Endothelial cell of umbilical vein (primary cell): Measurements from ENCODE around the gene TAS1R1. TPM values are rescaled to one million over a fixed set of nuclear protein-coding genes. Genes with fewer than 3 reads are reported as not detected.

ENCODE experiments used
- BruUV-seq: library from RNA; stranded (reverse); fragments of 400-500 nt; replicated peaks from 2 replicates; lab custom pipeline; 2021; lab: Mats Ljungman, UMichigan
- CTCF ChIA-PET: fragments of 300-600, 350-600 bp; sonication (Branson Sonifier 250); formaldehyde crosslinking; loops from one replicate; lab custom pipeline; 2021; ENCODE audit warnings: antibody characterized with exemption, inconsistent platforms; lab: Charles Lee
- POLR2A ChIA-PET: fragments of 300-600, 350-600 bp; sonication (Branson Sonifier 250); formaldehyde crosslinking; loops from one replicate; lab custom pipeline; 2021; ENCODE audit warnings: antibody characterized with exemption, inconsistent platforms; lab: Charles Lee
- DNase-seq: peaks from one replicate; pipeline ENCODE4 v3.0.0-alpha.2; 2011; ENCODE audit warnings: low read depth, low spot score
- FAIRE-seq: peaks from 2 replicates; lab custom pipeline; 2011; peaks lifted over from hg19 to GRCh38; lab: Jason Lieb, UNC
- H2AFZ ChIP-seq: 2 replicates; pipeline ENCODE4 v1.6.0; 2012; ENCODE audit warnings: low read depth, low read length, control low read depth, inconsistent platforms
- H3K27ac ChIP-seq: 2 replicates; pipeline ENCODE4 v1.5.1; 2011; ENCODE audit warnings: low read depth, mild to moderate bottlenecking, control low read depth, low read length, moderate library complexity; ENCODE audit not compliant: insufficient read depth
- H3K27me3 ChIP-seq, 2 experiments: 2 replicates each; pipeline versions ENCODE4 v1.6.0 to v1.6.1; 2011; ENCODE audit warnings: low read length in 2 of 2, mixed read lengths in 1 of 2; ENCODE audit not compliant: control insufficient read depth in 2 of 2, insufficient read depth in 2 of 2
- H3K36me3 ChIP-seq, 2 experiments: 2 replicates in 1 of 2; 3 replicates in 1 of 2; pipeline ENCODE4 v1.5.1; 2011; ENCODE audit warnings: low read length in 2 of 2, mild to moderate bottlenecking in 1 of 2, moderate library complexity in 1 of 2; ENCODE audit not compliant: control insufficient read depth in 2 of 2, insufficient read depth in 2 of 2; ENCODE audit errors: extremely low read depth in 1 of 2
- H3K4me1 ChIP-seq: 3 replicates; pipeline ENCODE4 v1.5.1; 2011; ENCODE audit warnings: mild to moderate bottlenecking, low read length; ENCODE audit not compliant: control insufficient read depth, insufficient read depth; ENCODE audit errors: extremely low read depth
- H3K4me2 ChIP-seq: 2 replicates; pipeline ENCODE4 v1.6.1; 2011; ENCODE audit warnings: low read length, control low read depth, mixed read lengths; ENCODE audit not compliant: insufficient read depth
- H3K4me3 ChIP-seq, 3 experiments: fragments of 200-600 bp in 1 of 3; sonication (generic), shearing (Covaris generic) in 1 of 3; replicated peaks in 1 of 3; 2 replicates each; pipeline ENCODE4 v1.5.1; 2011 to 2016; ENCODE audit warnings: control low read depth in 3 of 3, low read length in 3 of 3, mild to moderate bottlenecking in 2 of 3, inconsistent platforms in 1 of 3, low read depth in 1 of 3, moderate library complexity in 1 of 3; ENCODE audit not compliant: insufficient read depth in 1 of 3
- H3K79me2 ChIP-seq: 2 replicates; pipeline ENCODE4 v1.6.0; 2012; ENCODE audit warnings: low read length, inconsistent platforms; ENCODE audit not compliant: control insufficient read depth, insufficient read depth
- H3K9ac ChIP-seq: replicated peaks from 2 replicates; pipeline ENCODE3; 2011; ENCODE audit warnings: low read length, control low read depth; ENCODE audit not compliant: insufficient read depth; ENCODE audit errors: extremely low read depth
- H3K9me1 ChIP-seq: replicated peaks from 3 replicates; pipeline ENCODE4 v1.6.0; 2011; ENCODE audit warnings: mild to moderate bottlenecking, low read length; ENCODE audit not compliant: control insufficient read depth, insufficient read depth; ENCODE audit errors: extremely low read depth
- H3K9me3 ChIP-seq: replicated peaks from 2 replicates; pipeline ENCODE4 v1.5.1; 2012; ENCODE audit warnings: low read length, inconsistent platforms; ENCODE audit not compliant: control insufficient read depth, insufficient read depth
- H4K20me1 ChIP-seq: replicated peaks from 2 replicates; pipeline ENCODE3; 2011; ENCODE audit warnings: mild to moderate bottlenecking, low read length; ENCODE audit not compliant: control insufficient read depth, insufficient read depth; ENCODE audit errors: extremely low read depth
- EZH2 ChIP-seq: IDR thresholded peaks from 2 replicates; pipeline ENCODE4 v1.6.1; 2012; ENCODE audit warnings: borderline replicate concordance, low read depth, mild to moderate bottlenecking, moderate library complexity, low read length, inconsistent platforms; ENCODE audit not compliant: severe bottlenecking
- FOS ChIP-seq: IDR thresholded peaks from 2 replicates; pipeline ENCODE4 v1.6.1; 2011; ENCODE audit warnings: mild to moderate bottlenecking, low read length, moderate library complexity, borderline replicate concordance; ENCODE audit not compliant: insufficient read depth
- GATA2 ChIP-seq: IDR thresholded peaks from 2 replicates; pipeline ENCODE4 v1.7.0; 2011; ENCODE audit warnings: low read depth, mild to moderate bottlenecking, moderate library complexity, mixed read lengths, low read length; ENCODE audit not compliant: insufficient read length, insufficient read depth
- JUN ChIP-seq: IDR thresholded peaks from 2 replicates; pipeline ENCODE4 v1.6.1; 2011; ENCODE audit warnings: borderline replicate concordance, low read depth; ENCODE audit not compliant: insufficient read length, insufficient read depth
- MYC ChIP-seq: IDR thresholded peaks from one replicate; pipeline ENCODE4 v1.6.1; 2011; ENCODE audit warnings: mild to moderate bottlenecking, low read depth, low read length
- POLR2A ChIP-seq: IDR thresholded peaks from 2 replicates; pipeline ENCODE4 v1.6.1; 2012; ENCODE audit warnings: low read depth, mild to moderate bottlenecking, control low read depth, low read length
- POLR2AphosphoS5 ChIP-seq: IDR thresholded peaks from 2 replicates; pipeline ENCODE4 v1.6.1; 2012; ENCODE audit warnings: low read depth, mild to moderate bottlenecking, control low read depth, low read length, moderate library complexity; ENCODE audit not compliant: insufficient read depth
- dilution Hi-C: fragments of 300-500 bp; cut with MboI; formaldehyde crosslinking; loops from one replicate; pipeline ENCODE4 v1.15.0; 2019; ENCODE audit warnings: low sequenced_read_pairs; ENCODE audit not compliant: extremely low pct_ligation_motif_present
- intact Hi-C: fragments of 100-400 bp; cut with micrococcal nuclease; formaldehyde crosslinking; loops from one replicate; pipeline ENCODE4 v1.10.0; 2022
- polyA plus RNA-seq, 4 experiments: library from polyadenylated mRNA; depleted of rRNA in 3 of 4; stranded (reverse) in 3 of 4; unstranded in 1 of 4; fragments of >200 nt; gene quantifications; 2 replicates each; pipeline versions ENCODE4 v1.2.1 to v1.2.3, GENCODE V29; 2011 to 2012; ENCODE audit warnings: missing spikeins in 1 of 4
- total RNA-seq: library from RNA; stranded (reverse); gene quantifications from 2 replicates; pipeline ENCODE4 v1.2.3, GENCODE V29; 2021
- TF ChIP-seq, protein P1 (sequence below): IDR thresholded peaks from 2 replicates; pipeline ENCODE4 v1.6.1; 2011; ENCODE audit not compliant: insufficient read depth, insufficient read length
- TF ChIP-seq, protein P2 (sequence below), 2 donors: IDR thresholded peaks; 1 replicate in 1 of 2; 2 replicates in 1 of 2; pipeline ENCODE4 v1.5.1; 2011; ENCODE audit warnings: low read length in 2 of 2, mild to moderate bottlenecking in 2 of 2, moderate library complexity in 2 of 2, control low read depth in 1 of 2, inconsistent platforms in 1 of 2, low read depth in 1 of 2; ENCODE audit not compliant: insufficient read depth in 1 of 2; ENCODE audit errors: extremely low read depth in 1 of 2

The TAS1R1 gene
- total and polyA plus RNA-seq, 2 donors (not counting 3 experiments of a cell fraction or from before 2014, with no cell fraction given) = not detected

DNA sequence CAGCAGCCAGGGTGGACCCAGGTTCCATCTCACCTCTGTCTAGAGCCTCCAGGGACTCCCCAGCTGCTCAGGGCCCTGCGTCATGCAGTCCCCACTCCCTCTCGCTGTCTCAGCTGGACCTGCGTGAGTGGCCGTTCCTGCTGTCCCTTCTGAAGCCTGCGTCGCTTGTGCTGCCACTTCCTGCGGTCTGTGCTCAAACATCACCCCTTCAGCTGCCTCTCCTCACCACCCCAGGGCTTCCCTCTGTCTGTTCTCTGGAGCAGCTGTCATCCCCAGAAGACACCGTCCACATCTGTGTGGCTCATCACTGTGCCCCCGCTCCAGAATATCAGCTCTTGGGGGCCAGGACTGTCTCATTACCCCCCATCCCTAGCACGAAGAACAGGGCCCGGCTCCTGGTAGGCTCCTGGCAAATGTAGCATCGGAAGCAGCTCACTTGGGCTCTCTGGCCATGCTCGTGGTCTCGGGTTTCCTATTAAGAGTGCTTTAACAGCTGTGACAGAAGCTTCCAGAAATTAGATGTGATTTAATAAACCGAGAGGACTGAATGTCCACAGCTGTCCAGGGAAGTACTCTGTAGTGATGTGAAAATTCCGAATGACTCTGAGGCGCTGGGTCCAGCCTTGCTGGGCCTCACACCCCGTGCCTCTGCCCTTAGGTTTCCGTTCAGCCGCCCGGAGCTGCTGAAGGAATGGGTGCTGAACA, 72.9 kb downstream of the TAS1R1 start:
- Histone ChIP-seq H2AFZ (no peak overlapping the region), H3K36me3 (peaks cover 9 to 26% of the 10 kb centered on the region in 2 experiments), H3K27me3 (no peaks in the 10 kb centered on the region), H3K4me3 (no peak overlapping the region), H3K79me2 (peaks cover 21% of the 10 kb centered on the region), H3K9me1 (no peaks in the 10 kb centered on the region), H3K9me3 (no peaks in the 10 kb centered on the region), H3K4me1 (peaks cover 4% of the 10 kb centered on the region), H4K20me1 (no peaks in the 10 kb centered on the region), H3K27ac (no peak overlapping the region), H3K9ac (no peak overlapping the region), H3K4me2 (no peak overlapping the region)
- intact Hi-C loops (loop anchor here (5.0 kb wide), 1 partner anchor 141 kb away; no protein-coding TSS in a partner anchor), dilution Hi-C loops (no loop called here)
- ChIA-PET CTCF (no interaction called here), POLR2A (no interaction called here)
- FAIRE-seq (no peak), DNase-seq (no peak)
- BruUV-seq = no TSS peak
- TF ChIP-seq, protein P1, sequence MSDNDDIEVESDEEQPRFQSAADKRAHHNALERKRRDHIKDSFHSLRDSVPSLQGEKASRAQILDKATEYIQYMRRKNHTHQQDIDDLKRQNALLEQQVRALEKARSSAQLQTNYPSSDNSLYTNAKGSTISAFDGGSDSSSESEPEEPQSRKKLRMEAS = no peak
- no peak for TF ChIP-seq EZH2
- TF ChIP-seq POLR2A = no peak
- no peak for TF ChIP-seq JUN
- TF ChIP-seq MYC = no peak
- no peak for TF ChIP-seq POLR2AphosphoS5
- TF ChIP-seq GATA2 = no peak
- TF ChIP-seq, protein P2, sequence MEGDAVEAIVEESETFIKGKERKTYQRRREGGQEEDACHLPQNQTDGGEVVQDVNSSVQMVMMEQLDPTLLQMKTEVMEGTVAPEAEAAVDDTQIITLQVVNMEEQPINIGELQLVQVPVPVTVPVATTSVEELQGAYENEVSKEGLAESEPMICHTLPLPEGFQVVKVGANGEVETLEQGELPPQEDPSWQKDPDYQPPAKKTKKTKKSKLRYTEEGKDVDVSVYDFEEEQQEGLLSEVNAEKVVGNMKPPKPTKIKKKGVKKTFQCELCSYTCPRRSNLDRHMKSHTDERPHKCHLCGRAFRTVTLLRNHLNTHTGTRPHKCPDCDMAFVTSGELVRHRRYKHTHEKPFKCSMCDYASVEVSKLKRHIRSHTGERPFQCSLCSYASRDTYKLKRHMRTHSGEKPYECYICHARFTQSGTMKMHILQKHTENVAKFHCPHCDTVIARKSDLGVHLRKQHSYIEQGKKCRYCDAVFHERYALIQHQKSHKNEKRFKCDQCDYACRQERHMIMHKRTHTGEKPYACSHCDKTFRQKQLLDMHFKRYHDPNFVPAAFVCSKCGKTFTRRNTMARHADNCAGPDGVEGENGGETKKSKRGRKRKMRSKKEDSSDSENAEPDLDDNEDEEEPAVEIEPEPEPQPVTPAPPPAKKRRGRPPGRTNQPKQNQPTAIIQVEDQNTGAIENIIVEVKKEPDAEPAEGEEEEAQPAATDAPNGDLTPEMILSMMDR (IDR thresholded peaks at IDR 0.05; ENCODE audit: extremely low read depth in 1 of 2, insufficient read depth in 1 of 2, low read depth in 1 of 2, low read length in 2 of 2) = no peak
- no peak for TF ChIP-seq FOS
